ENCODE results near the gene RTKN. TPM values are rescaled to one million over a fixed set of nuclear protein-coding genes. Genes with fewer than 3 reads are reported as not detected.

RTKN gene
- total and polyA plus RNA-seq, 2 of the 13 experiments (the other 11 are each of a cell fraction or from before 2014, with no cell fraction given), result 159 to 166 TPM

DNA sequence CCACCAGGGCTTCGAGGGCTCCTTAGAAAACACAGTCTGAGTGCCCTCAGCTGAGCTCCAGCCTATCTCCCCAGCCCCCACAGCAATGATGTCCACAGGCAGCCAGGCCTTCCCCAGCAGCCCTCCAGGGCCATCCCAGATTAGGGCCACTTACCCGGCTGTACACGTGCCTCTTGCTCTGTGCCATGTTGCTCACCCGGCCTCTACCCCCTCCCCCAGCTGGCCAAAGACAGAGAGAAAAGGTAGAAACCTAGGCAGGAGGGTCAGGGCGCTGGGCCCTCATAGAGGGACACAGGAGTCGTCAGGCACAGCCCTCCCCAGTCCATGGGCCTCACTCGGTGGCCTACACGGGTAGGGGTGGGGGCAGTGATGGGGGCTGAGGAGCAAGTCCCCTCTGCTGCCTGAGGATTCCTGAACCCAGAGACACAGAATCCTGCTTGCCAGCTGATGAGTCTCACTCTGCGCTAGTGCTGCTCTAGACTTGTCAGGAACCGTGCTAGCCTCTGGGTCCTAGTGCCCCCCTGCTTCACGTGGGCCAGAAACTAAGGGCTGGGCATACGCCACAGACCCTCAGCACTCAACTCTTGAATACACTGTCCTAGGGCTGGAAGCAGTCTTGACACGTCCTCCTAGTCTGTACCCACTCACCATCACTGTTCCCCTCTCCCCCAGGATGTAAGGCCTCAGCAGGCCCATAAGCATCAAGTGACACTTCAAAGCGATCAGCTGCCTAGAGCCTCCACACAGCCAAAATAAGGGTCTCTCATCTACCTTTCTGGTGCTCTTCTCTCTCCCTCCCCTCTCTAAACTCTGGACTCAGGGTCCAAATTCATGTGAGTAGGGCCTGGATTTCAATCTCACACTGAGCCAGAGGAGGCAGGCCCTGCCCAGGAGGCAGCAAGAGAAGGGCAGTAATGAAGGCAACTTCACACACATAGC, 61.6 kb downstream of the RTKN start, which contains the start of gene DCTN1 (continued):
- TF ChIP-seq ZZZ3 (CRISPR knock-in tag; IDR thresholded peaks at IDR 0.05; ENCODE audit: borderline replicate concordance), result no peak
- TF ChIP-seq, protein P1, sequence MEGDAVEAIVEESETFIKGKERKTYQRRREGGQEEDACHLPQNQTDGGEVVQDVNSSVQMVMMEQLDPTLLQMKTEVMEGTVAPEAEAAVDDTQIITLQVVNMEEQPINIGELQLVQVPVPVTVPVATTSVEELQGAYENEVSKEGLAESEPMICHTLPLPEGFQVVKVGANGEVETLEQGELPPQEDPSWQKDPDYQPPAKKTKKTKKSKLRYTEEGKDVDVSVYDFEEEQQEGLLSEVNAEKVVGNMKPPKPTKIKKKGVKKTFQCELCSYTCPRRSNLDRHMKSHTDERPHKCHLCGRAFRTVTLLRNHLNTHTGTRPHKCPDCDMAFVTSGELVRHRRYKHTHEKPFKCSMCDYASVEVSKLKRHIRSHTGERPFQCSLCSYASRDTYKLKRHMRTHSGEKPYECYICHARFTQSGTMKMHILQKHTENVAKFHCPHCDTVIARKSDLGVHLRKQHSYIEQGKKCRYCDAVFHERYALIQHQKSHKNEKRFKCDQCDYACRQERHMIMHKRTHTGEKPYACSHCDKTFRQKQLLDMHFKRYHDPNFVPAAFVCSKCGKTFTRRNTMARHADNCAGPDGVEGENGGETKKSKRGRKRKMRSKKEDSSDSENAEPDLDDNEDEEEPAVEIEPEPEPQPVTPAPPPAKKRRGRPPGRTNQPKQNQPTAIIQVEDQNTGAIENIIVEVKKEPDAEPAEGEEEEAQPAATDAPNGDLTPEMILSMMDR (CRISPR knock-in tag; IDR thresholded peaks at IDR 0.05), result no peak
- TF ChIP-seq HNRNPUL1 (IDR thresholded peaks at IDR 0.05; ENCODE audit: low read depth, low read length), result no peak
- no peak for TF ChIP-seq DNMT3B (CRISPR knock-in tag; conservative IDR thresholded peaks at IDR 0.05)
- TF ChIP-seq CENPT (CRISPR knock-in tag; IDR thresholded peaks at IDR 0.05; ENCODE audit: low read depth), result no peak
- TF ChIP-seq, protein P2, sequence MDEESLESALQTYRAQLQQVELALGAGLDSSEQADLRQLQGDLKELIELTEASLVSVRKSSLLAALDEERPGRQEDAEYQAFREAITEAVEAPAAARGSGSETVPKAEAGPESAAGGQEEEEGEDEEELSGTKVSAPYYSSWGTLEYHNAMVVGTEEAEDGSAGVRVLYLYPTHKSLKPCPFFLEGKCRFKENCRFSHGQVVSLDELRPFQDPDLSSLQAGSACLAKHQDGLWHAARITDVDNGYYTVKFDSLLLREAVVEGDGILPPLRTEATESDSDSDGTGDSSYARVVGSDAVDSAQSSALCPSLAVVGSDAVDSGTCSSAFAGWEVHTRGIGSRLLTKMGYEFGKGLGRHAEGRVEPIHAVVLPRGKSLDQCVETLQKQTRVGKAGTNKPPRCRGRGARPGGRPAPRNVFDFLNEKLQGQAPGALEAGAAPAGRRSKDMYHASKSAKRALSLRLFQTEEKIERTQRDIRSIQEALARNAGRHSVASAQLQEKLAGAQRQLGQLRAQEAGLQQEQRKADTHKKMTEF (CRISPR knock-in tag; IDR thresholded peaks at IDR 0.05), result no peak
- no peak for TF ChIP-seq NR2F1 (CRISPR knock-in tag; IDR thresholded peaks at IDR 0.05)
- TF ChIP-seq ZNF326 (CRISPR knock-in tag; IDR thresholded peaks at IDR 0.05; ENCODE audit: borderline replicate concordance), result no peak
- no peak for TF ChIP-seq CENPX (CRISPR knock-in tag; IDR thresholded peaks at IDR 0.05)
- peak; percentile 54; the same call in 1 of the 2 replicates for TF ChIP-seq NFKB2 (CRISPR knock-in tag; IDR thresholded peaks at IDR 0.05; ENCODE audit: borderline replicate concordance)
- no peak for TF ChIP-seq BRD4 (CRISPR knock-in tag; IDR thresholded peaks at IDR 0.05)
- no peak for TF ChIP-seq ZNF670 (CRISPR knock-in tag; IDR thresholded peaks at IDR 0.05; ENCODE audit: borderline replicate concordance)
- TF ChIP-seq SP1 (IDR thresholded peaks at IDR 0.05), result no peak
- TF ChIP-seq SP1 (CRISPR knock-in tag; IDR thresholded peaks at IDR 0.05), result no peak
- TF ChIP-seq ONECUT2 (CRISPR knock-in tag; IDR thresholded peaks at IDR 0.05), result no peak
- TF ChIP-seq, protein P3, sequence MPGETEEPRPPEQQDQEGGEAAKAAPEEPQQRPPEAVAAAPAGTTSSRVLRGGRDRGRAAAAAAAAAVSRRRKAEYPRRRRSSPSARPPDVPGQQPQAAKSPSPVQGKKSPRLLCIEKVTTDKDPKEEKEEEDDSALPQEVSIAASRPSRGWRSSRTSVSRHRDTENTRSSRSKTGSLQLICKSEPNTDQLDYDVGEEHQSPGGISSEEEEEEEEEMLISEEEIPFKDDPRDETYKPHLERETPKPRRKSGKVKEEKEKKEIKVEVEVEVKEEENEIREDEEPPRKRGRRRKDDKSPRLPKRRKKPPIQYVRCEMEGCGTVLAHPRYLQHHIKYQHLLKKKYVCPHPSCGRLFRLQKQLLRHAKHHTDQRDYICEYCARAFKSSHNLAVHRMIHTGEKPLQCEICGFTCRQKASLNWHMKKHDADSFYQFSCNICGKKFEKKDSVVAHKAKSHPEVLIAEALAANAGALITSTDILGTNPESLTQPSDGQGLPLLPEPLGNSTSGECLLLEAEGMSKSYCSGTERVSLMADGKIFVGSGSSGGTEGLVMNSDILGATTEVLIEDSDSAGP (CRISPR knock-in tag; IDR thresholded peaks at IDR 0.05; ENCODE audit: borderline replicate concordance), result 0 out of 2 replicates have a peak, but pooled peaks have one; percentile 54
- no peak for TF ChIP-seq KDM1A (CRISPR knock-in tag; IDR thresholded peaks at IDR 0.05)
- TF ChIP-seq TEAD3 (CRISPR knock-in tag; optimal IDR thresholded peaks at IDR 0.05; ENCODE audit: borderline replicate concordance), result peak; percentile 55
- TF ChIP-seq, protein P4, sequence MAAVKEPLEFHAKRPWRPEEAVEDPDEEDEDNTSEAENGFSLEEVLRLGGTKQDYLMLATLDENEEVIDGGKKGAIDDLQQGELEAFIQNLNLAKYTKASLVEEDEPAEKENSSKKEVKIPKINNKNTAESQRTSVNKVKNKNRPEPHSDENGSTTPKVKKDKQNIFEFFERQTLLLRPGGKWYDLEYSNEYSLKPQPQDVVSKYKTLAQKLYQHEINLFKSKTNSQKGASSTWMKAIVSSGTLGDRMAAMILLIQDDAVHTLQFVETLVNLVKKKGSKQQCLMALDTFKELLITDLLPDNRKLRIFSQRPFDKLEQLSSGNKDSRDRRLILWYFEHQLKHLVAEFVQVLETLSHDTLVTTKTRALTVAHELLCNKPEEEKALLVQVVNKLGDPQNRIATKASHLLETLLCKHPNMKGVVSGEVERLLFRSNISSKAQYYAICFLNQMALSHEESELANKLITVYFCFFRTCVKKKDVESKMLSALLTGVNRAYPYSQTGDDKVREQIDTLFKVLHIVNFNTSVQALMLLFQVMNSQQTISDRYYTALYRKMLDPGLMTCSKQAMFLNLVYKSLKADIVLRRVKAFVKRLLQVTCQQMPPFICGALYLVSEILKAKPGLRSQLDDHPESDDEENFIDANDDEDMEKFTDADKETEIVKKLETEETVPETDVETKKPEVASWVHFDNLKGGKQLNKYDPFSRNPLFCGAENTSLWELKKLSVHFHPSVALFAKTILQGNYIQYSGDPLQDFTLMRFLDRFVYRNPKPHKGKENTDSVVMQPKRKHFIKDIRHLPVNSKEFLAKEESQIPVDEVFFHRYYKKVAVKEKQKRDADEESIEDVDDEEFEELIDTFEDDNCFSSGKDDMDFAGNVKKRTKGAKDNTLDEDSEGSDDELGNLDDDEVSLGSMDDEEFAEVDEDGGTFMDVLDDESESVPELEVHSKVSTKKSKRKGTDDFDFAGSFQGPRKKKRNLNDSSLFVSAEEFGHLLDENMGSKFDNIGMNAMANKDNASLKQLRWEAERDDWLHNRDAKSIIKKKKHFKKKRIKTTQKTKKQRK (IDR thresholded peaks at IDR 0.05; ENCODE audit: low read length), result no peak
- TF ChIP-seq HNF4A (CRISPR knock-in tag; IDR thresholded peaks at IDR 0.05), result 0 out of 2 replicates have a peak, but pooled peaks have one; percentile 10
- no peak for TF ChIP-seq CBFB (CRISPR knock-in tag; IDR thresholded peaks at IDR 0.05)
- TF ChIP-seq TP53 (CRISPR knock-in tag; conservative IDR thresholded peaks at IDR 0.05), result no peak
